ENCODE measurements around the gene SLU7.

DNA sequence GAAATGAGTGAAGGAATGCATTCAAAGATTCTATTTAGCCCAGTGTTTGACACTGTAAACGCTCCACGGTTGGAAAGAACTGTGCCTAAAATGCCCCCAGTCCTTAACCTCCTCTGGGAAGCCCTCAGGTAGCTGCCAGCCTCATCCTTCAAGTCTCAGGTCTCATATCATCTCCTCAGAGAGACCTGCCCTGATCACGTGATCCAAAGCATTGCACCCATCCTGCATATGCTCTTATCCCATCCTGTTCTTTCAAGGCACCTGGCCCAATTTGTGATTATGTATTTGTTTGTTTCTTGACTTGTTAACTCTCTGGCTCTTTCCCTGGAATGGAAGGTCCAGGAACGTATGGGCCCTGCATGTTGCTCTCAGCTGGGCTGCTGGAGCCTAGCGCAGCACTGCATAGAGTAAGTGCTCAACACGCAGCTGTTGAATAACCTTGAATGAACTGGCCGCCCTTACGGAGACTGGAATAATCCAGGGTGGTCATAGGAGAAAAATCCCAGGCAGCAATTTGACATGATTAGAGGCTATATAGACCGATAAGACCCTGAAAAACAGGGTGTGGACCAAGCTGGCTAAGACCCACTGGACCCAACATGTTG, 57.2 kb downstream of the SLU7 start:
- no peak for TF ChIP-seq EZH2 (IDR thresholded peaks at IDR 0.05; ENCODE audit: borderline replicate concordance, low read length)
- TF ChIP-seq, protein P1, sequence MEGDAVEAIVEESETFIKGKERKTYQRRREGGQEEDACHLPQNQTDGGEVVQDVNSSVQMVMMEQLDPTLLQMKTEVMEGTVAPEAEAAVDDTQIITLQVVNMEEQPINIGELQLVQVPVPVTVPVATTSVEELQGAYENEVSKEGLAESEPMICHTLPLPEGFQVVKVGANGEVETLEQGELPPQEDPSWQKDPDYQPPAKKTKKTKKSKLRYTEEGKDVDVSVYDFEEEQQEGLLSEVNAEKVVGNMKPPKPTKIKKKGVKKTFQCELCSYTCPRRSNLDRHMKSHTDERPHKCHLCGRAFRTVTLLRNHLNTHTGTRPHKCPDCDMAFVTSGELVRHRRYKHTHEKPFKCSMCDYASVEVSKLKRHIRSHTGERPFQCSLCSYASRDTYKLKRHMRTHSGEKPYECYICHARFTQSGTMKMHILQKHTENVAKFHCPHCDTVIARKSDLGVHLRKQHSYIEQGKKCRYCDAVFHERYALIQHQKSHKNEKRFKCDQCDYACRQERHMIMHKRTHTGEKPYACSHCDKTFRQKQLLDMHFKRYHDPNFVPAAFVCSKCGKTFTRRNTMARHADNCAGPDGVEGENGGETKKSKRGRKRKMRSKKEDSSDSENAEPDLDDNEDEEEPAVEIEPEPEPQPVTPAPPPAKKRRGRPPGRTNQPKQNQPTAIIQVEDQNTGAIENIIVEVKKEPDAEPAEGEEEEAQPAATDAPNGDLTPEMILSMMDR (conservative IDR thresholded peaks at IDR 0.05 in 1 of 2, IDR thresholded peaks at IDR 0.05 in 1 of 2; ENCODE audit: extremely low read depth in 1 of 2, insufficient read depth in 1 of 2, low read depth in 1 of 2, low read length in 2 of 2), result no peak
